GM12875 (cell line): ENCODE measurements around the gene NCMAP.

Experiments
- H3K4me3 ChIP-seq: one replicate; pipeline ENCODE4 v1.5.1; 2011; ENCODE audit warnings: low read depth, low read length, control low read depth
- TF ChIP-seq, protein P1 (sequence below): IDR thresholded peaks from 2 replicates; pipeline ENCODE4 v1.5.1; 2011; ENCODE audit warnings: low read depth, mild to moderate bottlenecking, control low read depth, inconsistent platforms, low read length, moderate library complexity, borderline replicate concordance; ENCODE audit not compliant: insufficient read depth

NCMAP gene

DNA sequence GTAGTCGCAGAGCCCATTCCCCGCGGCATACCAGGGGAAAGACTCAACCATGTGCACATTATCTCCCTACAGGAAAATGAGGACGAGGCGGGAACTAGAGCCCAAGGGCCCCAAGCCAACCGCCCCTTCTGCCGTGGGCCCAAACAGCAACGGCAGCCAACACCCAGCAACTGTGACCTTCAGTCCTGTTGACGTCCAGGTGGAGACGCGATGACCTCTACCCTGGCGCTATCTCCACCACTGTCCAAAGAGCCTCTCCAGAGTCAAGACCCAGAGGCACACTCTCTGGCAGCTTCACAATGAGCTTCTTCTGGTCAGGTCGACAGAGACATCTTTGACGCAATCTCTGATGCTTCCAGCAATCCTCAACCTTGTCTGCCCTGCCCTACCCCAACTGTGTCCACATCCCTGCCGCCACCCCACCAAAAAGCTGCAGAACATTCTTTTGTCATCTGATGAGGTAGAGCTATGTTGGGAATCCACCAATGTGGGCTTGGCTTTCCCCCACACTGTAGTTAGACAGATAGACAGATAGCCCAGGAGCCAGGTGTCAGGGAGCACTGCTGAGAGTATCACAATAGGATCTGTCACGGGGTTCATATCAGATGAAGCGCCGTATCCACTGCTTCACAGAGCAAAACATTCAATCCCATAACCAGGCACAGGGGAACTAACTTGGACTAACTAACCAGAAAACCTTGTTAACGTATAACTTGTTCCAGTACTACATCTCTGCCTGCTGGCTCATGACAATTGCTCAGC lies 49.8 kb downstream of the NCMAP start:
- TF ChIP-seq, protein P1, sequence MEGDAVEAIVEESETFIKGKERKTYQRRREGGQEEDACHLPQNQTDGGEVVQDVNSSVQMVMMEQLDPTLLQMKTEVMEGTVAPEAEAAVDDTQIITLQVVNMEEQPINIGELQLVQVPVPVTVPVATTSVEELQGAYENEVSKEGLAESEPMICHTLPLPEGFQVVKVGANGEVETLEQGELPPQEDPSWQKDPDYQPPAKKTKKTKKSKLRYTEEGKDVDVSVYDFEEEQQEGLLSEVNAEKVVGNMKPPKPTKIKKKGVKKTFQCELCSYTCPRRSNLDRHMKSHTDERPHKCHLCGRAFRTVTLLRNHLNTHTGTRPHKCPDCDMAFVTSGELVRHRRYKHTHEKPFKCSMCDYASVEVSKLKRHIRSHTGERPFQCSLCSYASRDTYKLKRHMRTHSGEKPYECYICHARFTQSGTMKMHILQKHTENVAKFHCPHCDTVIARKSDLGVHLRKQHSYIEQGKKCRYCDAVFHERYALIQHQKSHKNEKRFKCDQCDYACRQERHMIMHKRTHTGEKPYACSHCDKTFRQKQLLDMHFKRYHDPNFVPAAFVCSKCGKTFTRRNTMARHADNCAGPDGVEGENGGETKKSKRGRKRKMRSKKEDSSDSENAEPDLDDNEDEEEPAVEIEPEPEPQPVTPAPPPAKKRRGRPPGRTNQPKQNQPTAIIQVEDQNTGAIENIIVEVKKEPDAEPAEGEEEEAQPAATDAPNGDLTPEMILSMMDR: no peak
- H3K4me3 ChIP-seq: no peak overlapping the region

- no peak overlapping the region for H3K4me3 ChIP-seq
- TF ChIP-seq, protein P1: no peak
These were observed 50.4 kb downstream of the NCMAP start for GRCh38 chr1:24606296-24606605.

DNA sequence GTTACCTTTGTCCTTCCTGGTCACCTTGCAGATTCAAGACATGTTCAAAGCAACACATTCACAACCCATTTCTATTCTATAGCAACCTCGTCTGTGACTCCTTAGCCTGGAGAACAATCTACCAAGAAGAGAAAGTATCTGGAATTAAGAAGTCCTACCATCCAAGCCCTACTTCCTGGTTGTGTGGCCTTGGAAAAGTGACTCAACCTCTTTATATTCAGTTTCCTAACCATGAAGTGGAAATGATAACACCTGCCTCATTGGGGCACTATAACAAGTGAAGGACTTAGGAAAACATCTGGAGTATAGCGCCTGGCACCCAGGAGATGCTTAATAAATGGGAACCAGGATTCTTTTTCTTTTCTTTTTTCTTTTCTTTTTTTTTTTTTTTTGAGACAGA lies 50.7 kb downstream of the NCMAP start:
- H3K4me3 ChIP-seq: no peak overlapping the region
- TF ChIP-seq, protein P1: no peak

GRCh38 chr1:24609949-24610517 lies 54.1 kb downstream of the NCMAP start:
- H3K4me3 ChIP-seq: no peak overlapping the region
- TF ChIP-seq, protein P1: no peak

DNA sequence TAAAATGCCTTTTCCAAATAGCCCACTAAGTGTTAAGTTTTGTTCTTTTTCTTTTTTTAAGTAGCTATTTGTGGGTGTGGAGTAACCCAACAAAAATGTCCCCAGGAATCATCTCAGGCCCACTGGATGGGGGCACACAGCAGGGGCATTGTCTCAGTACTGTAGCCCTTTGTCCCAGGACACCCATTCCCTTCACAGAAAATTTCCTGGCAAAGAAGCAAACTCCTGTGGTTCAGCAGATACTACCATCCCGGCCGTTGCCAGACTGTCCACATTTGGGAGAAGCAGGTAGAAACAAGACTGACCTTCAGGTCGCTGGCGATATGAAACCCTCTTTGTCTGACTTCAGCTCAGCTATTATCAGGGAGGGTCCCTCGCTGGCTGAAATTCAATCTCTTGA lies 63.5 kb downstream of the NCMAP start:
- H3K4me3 ChIP-seq: no peak overlapping the region
- TF ChIP-seq, protein P1: no peak

- TF ChIP-seq, protein P1: no peak
- no peak overlapping the region for H3K4me3 ChIP-seq
These were observed 64.8 kb downstream of the NCMAP start for GRCh38 chr1:24620678-24621077.

- no peak overlapping the region for H3K4me3 ChIP-seq
- TF ChIP-seq, protein P1: no peak
These were observed 65.2 kb downstream of the NCMAP start for GRCh38 chr1:24621121-24621520.
